Measurements from ENCODE around the gene ZNF264.

DNA sequence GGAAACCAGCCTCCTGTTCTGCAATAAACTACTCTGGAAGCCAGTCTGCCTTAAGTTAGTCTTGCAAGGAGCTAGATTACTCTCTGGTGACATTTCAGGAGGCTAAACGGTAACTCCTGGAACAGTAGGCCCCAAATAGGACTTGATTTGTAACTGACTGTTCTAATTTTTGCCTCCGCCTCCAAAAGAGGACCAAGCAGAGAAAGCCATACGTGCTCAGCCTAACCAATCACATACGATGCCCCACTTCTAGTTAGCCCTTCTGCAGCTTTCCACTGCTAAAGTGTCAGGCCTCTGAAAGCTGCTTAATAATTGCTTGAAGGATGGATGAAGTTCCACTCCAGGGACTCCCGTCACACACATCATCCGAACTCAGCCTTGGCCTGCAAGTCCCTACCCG, 49.9 kb downstream of the ZNF264 start:
- TF ChIP-seq, protein P1, sequence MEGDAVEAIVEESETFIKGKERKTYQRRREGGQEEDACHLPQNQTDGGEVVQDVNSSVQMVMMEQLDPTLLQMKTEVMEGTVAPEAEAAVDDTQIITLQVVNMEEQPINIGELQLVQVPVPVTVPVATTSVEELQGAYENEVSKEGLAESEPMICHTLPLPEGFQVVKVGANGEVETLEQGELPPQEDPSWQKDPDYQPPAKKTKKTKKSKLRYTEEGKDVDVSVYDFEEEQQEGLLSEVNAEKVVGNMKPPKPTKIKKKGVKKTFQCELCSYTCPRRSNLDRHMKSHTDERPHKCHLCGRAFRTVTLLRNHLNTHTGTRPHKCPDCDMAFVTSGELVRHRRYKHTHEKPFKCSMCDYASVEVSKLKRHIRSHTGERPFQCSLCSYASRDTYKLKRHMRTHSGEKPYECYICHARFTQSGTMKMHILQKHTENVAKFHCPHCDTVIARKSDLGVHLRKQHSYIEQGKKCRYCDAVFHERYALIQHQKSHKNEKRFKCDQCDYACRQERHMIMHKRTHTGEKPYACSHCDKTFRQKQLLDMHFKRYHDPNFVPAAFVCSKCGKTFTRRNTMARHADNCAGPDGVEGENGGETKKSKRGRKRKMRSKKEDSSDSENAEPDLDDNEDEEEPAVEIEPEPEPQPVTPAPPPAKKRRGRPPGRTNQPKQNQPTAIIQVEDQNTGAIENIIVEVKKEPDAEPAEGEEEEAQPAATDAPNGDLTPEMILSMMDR (conservative IDR thresholded peaks at IDR 0.05; ENCODE audit: low read length) = no peak
- no peak for TF ChIP-seq EZH2phosphoT487 (IDR thresholded peaks at IDR 0.05; ENCODE audit: borderline replicate concordance)

Data from Loucy (cell line).